Measurements from ENCODE around the gene PXN. TPM values are rescaled to one million over a fixed set of nuclear protein-coding genes. Genes with fewer than 3 reads are reported as not detected.

PXN gene
- total and polyA plus RNA-seq, 4 donors: 6.0 to 13.1 (median 12.3) TPM

DNA sequence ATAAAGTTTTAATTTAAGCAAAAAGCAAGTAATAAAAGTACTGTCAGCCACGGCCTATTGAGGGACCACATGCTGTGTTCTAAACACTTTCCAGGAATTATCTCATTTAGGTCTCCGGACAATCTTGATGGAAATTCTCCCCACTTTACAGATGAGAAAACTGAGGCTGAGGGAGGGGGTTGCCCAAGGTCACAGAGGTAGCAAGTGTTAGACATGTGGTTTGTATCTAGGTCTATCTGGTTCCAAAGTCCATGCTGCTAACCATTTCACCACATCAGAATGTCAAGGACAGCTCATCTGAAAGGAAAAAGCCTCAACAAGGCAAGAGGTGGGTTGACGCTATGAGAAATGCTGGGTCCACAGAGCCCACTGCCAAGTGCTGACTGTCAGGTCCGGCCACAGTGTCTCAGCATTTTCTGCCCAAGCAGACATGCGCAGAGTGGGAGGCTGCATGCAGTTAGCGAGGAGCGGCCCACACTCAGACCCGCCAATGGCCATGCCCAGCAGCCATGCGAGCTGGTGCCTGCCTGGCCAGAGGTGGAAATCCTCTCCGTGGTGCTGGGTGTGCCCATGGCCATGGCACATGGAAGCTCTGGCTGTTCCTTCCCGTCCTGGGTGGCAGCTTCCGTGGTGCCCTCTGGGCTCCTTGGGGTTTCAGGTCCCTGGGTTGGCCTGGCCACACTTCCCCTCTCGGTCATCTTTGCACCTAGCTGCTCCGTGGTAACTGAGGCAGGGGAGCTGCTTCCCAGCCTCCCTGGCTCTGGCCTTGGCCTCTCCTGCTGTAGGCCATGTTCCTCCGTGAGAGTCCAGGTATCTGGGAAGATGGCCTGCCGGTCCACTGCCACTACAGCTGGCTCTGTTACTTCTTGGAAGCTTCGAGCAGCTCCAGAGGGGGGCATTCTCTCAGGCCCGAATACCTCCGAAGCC lies 46.6 kb downstream of the PXN start:
- DNase-seq (ENCODE audit: low spot score): no peak

More for the DNA sequence above, 46.6 kb downstream of the PXN start:
- TF ChIP-seq YY1 (IDR thresholded peaks at IDR 0.05): no peak
- no peak for TF ChIP-seq ZBTB33 (IDR thresholded peaks at IDR 0.05)
- peak in 1 of 2 donors; percentile 35 for TF ChIP-seq RXRA (IDR thresholded peaks at IDR 0.05)
- TF ChIP-seq EGR1 (IDR thresholded peaks at IDR 0.05; ENCODE audit: low read depth in 2 of 2): no peak
- peak; percentile 31 to 61 for TF ChIP-seq HNF4A (conservative IDR thresholded peaks at IDR 0.05)
- TF ChIP-seq SP1 (IDR thresholded peaks at IDR 0.05): peak; percentile 8
- TF ChIP-seq GABPA (IDR thresholded peaks at IDR 0.05 in 1 of 2, conservative IDR thresholded peaks at IDR 0.05 in 1 of 2): no peak
- TF ChIP-seq FOXA2 (IDR thresholded peaks at IDR 0.05): no peak
- TF ChIP-seq HNF4G (IDR thresholded peaks at IDR 0.05): no peak
- TF ChIP-seq REST (IDR thresholded peaks at IDR 0.05): no peak
- no peak for TF ChIP-seq TAF1 (conservative IDR thresholded peaks at IDR 0.05)
- TF ChIP-seq, protein P1, sequence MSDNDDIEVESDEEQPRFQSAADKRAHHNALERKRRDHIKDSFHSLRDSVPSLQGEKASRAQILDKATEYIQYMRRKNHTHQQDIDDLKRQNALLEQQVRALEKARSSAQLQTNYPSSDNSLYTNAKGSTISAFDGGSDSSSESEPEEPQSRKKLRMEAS (IDR thresholded peaks at IDR 0.05): no peak
- Histone ChIP-seq H3K4me3 (ENCODE audit: low read depth in 1 of 3, low read length in 3 of 3) (no peak overlapping the region), H3K27ac (ENCODE audit: low read depth in 1 of 2, low read length in 2 of 2) (no peak overlapping the region), H3K9ac (ENCODE audit: low read depth in 1 of 2, low read length in 2 of 2) (no peak overlapping the region), H3K4me1 (ENCODE audit: control insufficient read depth in 4 of 4, insufficient read depth in 4 of 4, low read length in 3 of 4) (peaks cover 0 to 4% (median 0%) of the 10 kb centered on the region in 4 donors), H3K36me3 (ENCODE audit: control insufficient read depth in 4 of 4, insufficient read depth in 3 of 4, low read depth in 1 of 4, low read length in 3 of 4) (peaks cover 4 to 66% (median 20%) of the 10 kb centered on the region in 4 donors), H3K27me3 (ENCODE audit: control insufficient read depth in 4 of 4, insufficient read depth in 4 of 4, low read length in 3 of 4) (no peaks in the 10 kb centered on the region), H3K9me3 (ENCODE audit: control insufficient read depth in 4 of 4, low read length in 3 of 4) (no peaks in the 10 kb centered on the region)
- 95% methylated on average over 19 of the region's 19 CpGs for WGBS
